ENCODE data around the gene RAD9A.

Gene RAD9A

DNA sequence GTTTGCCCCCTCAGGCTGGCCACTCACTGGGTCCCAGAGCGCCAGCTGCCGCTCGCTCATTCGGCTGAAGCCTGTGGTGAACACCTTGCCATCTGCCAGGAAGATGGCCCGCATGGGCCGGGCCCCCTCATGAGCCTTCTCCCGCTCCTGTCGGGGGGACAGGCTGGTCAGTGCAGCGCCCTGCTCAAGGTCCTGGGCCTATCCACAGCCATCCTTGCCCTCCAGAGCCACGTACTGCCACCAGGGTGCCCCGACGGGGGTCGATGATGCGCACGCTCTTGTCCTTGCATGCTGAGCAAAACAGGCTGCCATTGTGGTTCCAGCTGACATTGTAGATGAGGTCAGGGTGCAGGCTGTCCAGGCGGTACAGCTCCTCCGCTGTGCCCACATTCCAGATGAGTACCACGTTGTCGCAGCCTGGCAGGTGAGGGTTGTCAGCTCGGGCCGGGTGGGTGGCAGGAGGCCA, 49.3 kb downstream of the RAD9A start:
- DNase-seq (ENCODE audit: low spot score) = no peak

DNA sequence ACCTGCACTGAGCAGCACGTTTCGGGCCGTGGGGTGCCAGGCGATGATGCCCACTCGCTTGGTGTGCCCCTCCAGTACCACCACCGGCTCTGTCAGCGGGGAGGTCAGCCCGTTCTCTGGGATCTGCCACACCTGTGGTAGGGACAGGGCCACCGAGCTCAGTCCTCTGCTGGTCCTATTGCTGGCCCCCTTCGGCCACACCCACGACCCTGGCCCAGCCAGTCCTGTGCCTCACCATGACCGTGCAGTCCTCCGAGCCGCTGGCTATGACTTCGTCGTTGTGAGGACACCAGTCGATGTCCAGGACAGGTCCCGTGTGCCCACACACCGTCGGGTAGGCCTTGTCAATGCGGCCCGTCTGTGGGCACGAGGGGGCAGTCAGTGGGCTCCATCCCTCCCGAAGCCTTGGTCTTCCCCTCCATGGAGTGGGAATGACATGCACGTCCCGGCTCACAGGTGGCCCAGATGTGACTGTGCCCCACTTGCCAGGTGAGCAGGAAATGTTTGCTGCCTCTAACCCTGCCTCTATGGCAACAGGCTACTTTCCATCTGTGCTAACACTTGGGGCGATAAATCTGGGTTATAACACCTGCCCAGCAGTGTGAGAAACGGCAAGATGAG, 50.1 kb downstream of the RAD9A start:
- DNase-seq (ENCODE audit: low spot score) = no peak

DNA sequence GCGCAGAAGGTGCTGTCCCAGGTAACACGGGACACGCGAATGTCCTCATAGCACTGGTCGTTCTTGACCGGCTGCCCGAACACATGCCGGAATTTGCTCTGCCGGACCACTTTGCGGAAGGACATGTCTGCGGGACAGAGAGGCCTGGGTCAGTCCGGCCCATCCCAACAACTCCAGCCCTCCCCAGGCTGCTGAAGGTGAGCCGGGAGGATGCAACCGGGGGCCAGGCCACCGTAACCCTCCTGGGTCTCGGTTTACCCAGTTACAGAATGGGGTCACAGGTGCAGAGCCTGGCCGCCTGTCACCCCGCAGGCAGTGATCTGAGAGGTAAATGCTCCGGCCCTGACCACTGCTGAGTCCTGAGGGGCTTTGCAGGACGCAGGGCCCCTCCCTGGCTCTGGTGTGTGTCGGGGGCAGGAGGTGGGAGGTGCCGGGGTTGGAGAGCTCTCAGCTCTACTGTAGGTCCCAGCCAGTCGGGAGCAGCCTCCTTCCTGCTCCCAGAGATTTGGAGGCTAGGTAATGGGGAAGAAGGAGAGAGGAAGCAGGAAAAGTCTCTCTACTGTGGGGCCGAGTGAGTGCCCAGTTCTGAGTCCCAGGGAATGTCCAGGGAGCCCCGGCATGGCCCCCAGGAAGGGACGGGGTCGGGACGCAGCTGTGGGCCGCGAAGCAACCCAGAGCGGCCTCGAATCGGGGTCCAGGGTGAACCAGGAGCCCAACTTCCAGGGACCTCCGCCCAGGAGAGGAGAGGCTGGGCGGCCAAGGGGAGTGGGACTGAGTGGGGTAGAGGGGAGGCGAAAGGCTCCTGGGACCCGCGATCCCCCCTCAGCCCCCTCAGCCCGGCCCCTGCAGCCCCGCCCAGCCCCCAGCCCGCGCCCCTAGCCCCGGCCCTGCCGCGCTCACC, 51.0 kb downstream of the RAD9A start:
- DNase-seq (ENCODE audit: low spot score) = no peak

DNA sequence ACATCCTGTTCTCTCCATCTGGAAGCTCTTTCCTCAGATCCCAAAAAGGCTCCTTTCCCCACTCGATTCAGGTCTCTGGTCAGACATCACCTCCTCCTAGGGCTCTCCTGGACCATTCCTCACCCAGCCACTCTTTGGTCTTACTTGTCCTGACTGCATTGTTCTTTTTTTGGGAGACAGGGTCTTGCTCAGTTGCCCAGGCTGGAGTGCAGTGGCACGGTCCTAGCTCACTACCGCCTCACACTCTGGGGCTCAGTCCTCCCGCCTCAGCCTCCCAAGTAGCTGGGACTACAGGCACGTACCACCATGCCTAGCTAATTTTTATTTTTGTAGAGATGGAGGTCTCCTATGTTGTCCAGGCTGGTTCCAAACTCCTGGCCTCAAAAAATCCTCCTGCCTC, 53.7 kb downstream of the RAD9A start:
- DNase-seq (ENCODE audit: low spot score) = no peak

Measured in Ammon's horn (tissue), 1 donor.